T-helper 1 cell (primary cell): ENCODE results near the gene MAML1.
A peak's percentile ranks its signal among the peaks of the same experiment; 100 is the strongest.
"Not testable (repeated sequence)": the region's sequence is repeated elsewhere in the genome, so short reads cannot be mapped to it uniquely, and the experiment has no call there.

ENCODE experiments used
- DNase-seq, 5 donors: peaks; one replicate each; pipeline ENCODE4 v3.0.0-alpha.2; 2012 to 2020

Gene MAML1

DNA sequence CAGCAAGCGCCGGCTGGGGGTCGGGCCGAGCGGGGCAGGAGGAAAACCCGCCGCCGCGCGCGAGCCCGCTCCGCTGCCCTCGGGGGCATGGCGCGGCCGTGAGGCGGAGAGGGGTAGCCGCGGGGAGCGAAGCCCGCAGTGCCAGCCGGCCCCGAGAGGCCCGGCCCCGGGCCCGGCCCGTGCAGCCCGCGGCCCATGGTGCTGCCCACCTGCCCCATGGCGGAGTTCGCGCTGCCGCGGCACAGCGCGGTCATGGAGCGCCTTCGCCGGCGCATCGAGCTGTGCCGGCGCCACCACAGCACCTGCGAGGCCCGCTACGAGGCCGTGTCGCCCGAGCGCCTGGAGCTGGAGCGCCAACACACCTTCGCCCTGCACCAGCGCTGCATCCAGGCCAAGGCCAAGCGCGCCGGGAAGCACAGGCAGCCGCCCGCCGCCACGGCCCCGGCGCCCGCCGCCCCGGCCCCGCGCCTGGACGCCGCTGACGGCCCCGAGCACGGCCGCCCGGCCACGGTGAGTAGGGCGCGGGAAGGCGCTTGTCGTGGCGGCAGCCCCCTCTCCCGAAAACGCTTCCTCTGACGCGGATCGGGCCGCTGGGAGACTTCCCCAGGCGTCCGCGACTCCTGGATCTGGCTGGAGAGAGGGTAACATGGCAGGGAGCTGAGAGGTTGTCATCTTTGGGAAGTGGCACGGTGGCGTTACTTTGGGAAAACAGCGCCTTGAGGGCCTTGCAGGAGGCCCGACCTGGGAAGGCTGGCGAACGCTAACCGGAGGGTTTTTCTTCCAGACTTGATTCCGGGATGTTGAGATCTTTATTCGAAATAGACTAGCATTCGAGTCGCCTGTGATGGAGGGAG is 523 bp downstream of the MAML1 start:
- DNase-seq, result peak; percentile 9 to 48 (median 23)

DNA sequence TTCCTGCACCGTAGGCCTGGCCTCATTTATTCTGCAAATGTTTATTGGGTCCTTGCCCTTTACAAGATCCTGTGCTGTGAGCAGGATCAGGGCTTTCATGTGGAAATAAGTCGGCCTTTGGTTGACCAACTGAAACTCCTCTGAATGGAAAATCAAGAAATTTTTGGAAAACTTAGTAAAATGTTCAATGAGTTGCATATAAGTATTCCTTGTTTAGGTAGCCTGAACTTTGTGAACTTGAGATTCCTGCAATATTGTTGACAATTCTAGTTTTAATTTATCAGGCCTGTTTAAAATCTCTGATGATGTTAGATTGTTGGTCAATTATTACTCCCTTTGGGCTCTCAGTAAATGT is 1.1 kb downstream of the MAML1 start:
- no peak for DNase-seq

DNA sequence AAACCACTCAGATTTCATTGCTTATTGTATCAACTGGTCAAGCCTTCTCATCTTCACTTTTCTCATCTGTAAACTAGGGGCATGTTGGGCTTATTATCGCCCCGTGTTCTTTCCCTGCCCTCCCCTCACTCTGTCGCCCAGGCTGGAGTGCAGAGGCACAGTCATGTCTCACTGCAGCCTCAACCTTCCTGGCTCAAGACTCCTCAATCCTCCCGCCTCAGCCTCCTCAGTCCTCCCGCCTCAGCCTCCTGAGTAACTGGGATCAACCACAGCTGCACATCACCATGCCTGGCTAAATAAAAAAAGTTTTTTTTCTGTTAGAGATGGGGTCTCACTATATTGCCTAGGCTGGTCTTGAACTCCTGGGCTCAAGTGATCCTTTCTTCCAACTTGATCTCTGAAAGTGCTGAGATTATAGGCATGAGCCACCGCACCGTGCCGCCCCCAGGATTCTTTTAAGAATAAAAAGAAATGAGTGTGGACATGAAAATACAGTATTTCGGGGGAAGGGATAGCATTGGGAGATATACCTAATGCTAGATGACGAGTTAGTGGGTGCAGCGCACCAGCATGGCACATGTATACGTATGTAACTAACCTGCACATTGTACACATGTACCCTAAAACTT is 2.0 kb downstream of the MAML1 start:
- no peak for DNase-seq

DNA sequence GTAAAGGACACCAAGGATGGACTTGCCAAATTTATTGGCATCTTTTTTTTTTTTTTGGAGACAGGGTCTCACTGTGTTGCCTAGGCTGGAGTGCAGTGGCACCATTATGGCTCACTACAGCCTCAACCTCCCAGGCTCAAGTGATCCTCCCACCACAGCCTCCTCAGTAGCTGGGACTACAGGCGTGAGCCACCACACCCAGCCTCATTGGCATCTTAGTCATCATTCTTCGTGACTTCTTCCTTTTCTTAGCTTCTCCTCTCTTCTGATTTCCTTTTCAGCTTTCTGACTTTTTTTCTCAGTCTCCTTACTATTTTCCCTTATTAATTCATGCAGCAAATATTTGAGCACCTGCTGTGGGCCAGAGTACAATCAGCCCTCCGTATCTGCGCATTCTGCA is 6.1 kb downstream of the MAML1 start:
- no peak for DNase-seq

DNA sequence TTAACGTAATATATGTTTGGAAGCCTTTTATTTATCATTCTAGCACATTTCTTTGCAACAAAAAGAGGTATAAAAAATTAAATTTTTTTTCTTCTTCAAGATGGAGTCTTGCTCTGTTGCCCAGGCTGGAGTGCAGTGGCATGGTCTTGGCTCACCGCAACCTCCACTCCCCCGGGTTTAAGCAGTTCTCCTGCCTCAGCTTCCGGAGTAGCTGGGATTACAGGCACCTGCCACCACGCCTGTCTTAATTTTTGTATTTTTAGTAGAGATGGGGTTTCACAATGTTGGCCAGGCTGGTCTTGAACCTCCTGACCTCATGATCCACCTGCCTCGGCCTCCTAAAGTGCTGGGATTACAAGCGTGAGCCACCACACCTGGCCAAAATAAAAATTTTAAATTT is 11.5 kb downstream of the MAML1 start:
- DNase-seq, result not testable (repeated sequence)

DNA sequence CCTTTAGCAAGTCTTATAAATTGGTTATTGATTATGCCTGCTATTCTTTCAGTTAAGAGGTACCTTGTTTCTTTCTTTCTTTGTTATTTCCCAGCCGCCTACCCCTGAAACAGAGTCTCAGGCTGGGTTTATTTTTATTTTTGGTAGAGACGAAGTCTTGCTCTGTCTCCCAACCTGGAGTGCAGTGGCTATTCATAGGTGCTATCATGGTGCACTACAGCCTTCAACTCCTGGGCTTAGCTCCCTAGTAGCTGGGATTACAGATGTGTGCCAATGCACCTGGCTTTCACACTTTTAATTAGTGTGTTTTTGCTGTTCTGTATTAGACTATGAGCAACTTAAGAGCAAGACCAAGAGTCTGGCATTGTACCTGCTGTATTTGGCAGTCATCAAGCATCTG is 14.2 kb downstream of the MAML1 start:
- no peak for DNase-seq

DNA sequence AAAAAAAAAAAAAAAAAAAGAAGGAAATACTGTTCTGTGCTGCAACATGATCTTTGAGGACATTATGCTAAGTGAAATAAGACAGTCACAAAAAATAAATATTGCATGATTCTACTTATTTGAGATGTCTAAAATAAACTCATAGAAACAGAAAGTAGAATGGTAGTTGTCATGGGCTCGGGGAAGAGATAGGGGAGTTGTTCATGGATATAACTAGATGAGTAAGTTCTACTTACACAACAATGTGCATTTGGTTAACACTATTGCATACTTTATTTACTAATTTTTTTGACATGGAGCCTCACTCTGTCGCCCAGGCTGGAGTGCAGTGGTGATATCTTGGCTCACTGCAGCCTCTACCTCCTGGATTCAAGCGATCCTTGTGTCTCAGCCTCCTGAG is 15.2 kb downstream of the MAML1 start:
- DNase-seq, result no peak

DNA sequence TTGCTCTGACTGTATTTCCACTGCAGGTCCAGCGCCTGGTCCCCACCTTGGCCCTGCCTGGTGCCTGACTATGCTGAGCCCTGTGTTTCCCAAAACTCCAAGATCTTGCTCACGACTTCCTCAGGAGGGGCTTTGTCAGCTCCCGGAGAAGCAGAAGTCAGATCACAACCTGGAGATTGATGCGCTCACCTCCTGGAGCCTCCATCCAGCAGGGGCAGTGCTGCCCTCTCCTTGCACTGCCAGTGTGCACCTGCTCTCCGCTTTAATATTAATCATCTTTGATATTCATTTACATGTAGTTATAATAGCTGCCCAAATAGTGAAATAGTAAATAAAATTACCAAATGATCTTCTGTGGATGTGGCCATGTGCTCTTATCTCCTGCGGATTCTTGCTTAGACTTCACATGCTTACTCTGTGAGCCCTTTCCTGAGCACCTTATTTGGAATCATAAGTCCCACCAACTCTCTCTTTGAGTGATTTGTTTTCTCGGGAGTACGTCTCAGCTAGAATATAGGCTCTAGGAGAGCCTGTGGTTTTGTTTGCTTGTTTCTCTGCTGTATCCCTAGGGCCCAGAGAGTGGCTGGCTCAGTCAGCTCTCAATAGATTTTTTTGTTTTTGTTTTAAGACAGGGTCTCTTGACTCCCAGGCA is 17.4 kb downstream of the MAML1 start:
- no peak for DNase-seq

DNA sequence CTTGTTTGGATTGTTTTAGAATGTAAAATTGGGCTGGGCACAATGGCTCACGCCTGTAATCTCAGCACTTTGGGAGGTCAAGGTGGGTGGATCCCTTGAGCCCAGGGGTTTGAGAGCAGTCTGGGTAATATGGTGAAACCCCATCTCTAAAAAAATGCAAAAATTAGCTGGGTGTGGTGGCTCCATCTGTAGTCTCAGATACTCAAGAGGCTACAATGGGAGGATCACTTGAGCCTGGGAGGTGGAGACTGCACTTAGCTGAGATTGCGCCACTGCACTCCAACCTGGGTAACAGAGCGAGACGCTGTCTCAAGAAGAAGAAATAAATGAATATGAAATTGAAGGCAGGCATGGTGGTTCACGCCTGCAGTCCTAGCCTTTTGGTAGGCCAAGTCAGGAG is 21.3 kb downstream of the MAML1 start:
- DNase-seq, result no peak

DNA sequence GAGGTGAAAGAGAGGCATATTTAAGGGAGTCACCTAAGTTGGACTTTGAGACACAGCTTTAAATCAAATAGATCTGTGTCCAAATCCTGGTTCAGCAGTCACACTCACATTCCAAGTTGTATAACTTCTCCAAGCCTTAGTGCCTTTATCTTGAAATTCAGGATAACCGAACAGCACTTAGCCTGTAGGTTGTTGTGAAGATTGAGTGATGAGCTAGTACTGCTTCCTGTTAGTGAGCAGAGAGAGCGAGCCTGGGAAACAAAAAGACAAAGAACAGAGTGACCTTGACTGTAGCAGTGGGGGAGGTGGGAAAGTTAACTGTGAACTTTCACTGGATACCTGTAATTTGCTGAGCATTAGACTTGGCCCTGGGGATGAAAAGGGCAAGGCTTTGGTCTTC is 22.4 kb downstream of the MAML1 start:
- DNase-seq, result no peak

DNA sequence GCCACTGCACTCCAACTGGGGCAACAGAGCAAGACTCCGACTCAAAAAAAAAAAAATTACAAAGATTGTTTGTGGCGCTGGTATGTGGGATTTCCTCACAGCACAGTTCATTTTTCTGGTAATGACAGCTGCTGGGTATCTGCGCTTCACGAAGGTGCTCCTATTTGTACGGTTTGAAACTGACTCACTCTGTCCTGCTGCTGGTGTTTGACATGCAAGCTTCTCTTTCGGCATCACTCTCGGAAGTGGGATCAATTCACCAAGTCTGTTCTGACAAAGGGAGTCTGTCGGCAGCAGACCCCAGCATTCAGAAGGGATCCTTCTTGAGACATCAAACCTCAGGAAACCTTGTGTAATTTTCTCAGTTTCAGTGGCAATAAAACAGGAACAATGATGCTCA is 26.3 kb downstream of the MAML1 start:
- peak in 1 of 5 donors; percentile 12 for DNase-seq

DNA sequence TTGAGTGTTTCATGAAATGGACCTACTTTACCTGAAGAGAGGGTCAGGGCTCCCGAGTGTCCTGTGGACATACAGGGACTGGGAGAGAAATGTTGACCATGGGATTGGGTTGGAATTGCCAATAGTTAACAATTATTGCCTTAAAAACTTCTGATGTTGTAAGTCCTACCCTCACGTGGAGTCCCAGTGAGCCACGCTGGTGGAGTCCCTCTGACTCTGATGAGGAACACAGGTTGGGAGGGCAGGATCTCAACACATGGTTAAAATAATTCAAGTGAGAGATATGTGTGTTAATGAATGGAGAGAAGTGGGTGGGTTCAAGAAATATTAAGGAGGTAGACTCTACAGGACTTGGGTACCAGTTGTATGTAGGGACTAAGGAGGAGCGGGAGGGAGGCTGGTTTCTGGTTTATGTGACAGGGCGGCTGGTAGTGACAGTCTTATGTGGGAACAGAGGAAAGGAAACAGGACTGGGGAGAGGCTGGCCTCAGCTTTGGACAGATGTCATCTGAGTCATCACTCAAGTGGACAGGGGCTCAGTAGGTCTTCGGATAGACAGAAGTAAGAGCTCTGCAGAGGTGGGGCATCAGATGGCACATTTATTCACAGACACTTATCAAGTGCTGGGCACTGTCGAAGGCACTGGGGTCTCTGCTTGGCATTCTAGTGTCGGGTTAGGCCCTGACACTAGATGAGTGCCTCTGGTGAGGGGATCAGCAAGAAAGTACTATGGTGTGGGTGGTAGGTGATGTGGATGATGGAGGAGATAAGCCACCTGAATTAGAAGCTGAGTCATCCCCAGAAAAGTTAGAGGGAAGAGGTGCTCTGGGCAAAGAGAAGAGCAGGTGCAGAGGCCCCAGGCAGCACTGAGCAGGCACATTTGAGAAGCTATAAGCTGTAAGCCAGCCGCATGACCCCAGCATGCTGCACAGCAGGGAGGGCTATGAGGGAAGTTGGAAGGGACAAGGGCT is 27.2 kb downstream of the MAML1 start:
- peak in 1 of 5 donors; percentile 18 for DNase-seq

DNA sequence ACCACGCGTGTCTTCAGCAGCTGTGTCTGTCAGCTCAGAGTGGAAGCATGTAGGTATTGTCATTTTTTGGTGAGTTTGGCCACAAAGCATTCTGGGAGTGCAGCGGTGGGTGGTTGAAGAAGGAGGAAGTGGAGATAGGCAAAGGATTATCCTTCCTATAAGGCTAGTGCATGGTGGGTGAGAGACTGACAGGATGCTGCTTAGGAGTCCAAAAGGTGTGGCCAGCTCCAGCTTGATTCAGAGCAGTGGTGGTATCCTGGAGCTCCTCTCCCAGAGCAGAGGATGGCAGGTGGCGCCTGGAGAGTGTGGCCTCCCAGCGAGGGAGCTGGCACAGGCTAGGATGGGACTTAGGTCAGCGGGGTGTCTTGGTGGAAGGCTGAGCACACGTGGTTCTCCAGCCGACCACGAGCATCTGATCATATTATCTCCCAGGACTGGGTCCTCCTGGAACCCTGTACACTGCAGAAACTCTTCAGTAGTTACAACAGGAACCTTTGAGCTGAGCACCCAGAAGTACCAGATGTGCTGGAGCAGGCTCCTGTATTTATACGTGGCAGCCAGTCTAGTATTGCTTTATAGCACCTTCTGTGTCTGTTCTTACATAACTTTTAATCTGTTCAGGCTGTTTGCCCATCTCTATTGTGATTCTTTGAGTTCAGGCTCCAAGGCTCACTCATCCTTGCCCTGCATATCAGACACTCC is 29.6 kb downstream of the MAML1 start:
- DNase-seq, result peak in 2 of 5 donors; percentile 12 to 26

DNA sequence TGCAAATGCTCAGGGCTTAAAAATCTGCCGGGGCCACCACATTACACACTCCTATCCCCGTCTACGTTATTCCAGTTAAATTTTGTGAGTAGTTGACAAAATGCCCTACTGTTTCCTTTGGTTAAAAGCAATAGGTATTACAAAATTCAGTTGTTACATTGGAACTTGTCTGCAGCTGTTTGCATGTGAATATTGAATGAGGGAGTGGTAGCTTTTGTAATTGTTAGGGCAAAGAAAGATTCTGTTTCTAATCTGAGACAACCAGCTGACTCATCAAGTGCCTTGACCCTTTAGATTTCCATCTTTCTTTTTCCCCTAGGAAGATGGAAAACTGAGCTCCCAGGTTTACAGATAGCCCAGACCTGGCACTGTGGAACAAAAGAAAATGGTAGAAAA is 30.2 kb downstream of the MAML1 start:
- no peak for DNase-seq

DNA sequence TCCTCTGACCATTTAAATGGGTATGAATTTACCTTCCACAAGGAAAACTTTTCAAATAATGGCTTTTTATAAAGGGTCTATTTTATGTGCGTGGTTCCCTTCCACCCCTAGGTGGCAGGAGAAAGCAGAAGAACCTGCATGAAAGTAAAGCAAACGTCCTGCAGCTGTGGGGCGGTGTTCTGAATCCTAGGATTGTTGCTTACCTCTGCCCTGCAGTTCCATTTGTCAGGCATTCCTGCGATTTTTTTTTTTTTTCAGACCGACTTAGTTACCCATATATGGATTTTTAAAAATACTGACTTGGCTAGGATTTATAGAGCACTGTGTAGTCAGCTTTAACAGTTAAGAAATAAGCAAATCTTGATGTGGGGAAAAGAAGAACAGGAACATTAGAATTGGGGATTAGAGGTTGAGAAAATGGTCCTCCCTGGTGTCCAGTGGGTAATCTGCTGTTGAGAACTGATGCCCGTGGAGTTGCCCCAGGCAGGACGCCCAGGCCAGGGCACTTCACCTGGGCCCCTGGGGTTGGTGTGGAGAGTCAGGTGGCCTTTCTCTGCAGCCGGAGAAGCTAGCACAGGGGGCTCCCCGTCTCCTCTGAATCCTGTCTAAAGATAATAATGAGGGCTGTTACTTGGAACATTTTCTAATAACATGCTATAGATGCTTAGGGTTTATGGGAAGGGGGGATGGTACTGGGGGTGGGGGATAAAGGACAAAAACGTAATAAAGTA is 30.8 kb downstream of the MAML1 start:
- peak in 4 of 5 donors; percentile 25 to 53 (median 41) for DNase-seq

DNA sequence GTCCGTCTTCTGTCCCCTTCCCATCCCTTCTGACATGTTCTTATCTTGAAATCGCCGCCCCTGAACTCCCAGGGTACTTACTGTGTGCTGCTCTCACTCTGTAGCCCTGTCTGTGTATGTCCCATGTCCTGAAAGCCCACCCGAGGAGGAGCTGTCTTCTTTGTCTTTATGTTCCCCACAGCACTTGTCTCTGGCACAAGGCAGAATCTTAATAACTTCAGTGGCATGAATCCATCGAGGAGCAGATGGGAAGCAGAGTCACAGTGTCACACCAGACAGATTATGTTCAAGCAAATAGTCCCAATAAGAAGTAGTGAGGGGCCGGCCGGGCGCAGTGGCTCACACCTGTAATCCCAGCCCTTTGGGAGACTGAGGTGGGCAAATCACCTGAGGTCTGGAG is 31.4 kb downstream of the MAML1 start:
- DNase-seq, result no peak

DNA sequence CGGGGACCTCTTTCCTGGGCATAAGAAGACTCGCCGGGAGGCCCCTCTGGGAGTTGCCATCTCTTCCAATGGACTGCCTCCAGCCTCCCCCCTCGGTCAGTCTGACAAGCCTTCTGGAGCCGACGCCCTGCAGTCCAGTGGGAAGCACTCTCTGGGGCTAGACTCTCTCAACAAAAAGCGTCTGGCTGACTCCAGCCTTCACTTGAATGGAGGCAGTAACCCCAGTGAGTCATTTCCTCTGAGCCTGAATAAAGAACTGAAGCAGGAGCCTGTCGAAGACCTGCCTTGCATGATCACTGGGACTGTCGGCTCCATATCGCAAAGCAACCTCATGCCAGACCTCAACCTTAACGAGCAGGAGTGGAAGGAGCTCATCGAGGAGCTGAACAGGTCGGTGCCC is 32.8 kb downstream of the MAML1 start:
- no peak for DNase-seq

DNA sequence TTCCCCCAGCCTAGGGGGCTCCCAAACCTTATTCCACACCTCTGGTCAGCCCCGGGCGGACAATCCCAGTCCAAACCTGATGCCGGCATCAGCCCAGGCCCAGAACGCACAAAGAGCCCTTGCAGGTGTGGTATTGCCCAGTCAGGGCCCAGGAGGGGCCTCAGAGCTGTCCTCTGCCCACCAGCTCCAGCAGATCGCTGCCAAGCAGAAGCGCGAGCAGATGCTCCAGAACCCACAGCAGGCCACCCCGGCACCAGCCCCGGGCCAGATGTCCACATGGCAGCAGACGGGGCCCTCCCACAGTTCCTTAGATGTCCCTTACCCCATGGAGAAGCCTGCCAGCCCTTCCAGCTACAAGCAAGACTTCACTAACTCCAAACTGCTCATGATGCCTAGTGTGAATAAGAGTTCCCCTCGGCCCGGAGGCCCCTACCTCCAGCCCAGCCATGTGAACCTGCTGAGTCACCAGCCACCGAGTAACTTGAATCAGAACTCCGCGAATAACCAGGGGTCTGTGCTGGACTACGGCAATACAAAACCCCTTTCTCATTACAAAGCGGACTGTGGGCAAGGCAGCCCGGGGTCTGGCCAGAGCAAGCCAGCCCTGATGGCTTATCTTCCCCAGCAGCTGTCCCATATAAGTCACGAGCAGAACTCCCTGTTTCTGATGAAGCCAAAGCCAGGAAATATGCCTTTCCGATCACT is 33.6 kb downstream of the MAML1 start:
- DNase-seq, result no peak

DNA sequence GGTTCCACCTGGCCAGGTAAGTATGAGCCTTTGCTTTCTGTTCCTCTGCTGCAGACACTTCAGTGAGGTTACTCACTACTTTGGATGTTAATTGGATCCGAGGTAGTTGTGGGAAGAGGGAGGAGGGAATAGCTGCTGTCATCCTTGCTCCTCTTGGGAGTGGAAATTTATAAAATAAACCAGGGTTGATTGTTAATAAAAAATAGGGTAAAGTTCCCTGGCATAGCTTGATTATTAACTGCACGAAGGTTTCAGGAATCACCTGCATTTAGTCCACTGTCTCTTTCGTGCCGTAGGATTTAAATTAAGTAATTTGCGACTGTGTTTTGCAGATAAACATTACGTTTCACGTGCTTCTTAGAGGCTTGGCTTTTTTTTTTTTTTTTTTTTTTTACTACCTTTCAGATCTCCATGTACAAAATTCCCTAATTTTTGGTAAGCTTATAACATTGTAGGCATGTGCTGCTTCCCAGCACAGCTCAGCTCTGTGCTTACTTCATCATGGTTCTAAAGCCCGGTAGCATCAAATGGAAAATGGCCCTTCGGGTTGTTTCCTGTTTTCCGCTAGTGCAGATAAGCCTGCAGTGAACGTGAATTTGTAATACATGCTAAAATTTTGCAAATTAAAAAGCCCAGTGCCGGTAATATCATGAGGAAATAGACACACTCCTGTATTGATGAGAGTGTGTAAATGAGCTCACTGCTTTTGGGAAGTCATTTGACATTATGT is 34.3 kb downstream of the MAML1 start:
- no peak for DNase-seq

DNA sequence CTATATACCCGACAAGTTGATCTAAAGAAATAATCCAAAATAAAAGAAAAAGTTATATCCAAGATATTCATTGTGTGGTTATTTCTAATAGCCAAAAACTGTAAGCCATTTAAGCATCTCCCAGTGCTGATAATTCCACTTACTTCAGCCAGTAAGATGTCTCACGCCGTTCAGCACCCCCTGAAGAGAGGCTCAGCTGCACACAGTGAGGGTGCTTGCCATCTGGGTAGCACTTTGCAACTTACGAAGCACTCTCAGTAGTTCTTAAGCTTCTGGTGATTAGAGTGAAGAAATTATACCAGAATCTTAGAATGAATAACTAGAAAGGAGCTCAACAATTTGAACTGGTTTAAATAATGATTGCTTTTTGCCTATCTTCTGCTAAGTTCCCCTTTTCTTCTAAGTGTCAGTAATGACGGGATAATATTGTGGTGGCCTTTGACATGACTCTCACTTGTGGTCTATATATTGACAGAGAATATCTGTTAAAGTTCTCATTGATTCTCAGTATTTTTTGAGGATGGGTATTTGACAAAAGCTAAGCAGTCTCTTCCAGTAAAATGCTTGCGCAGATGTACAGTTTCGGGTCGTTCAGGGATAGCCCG is 35.0 kb downstream of the MAML1 start:
- DNase-seq, result no peak
